Stimulated activated naive CD4-positive, alpha-beta T cell treated with Interleukin-2 at 50 U/mL for 16 hours (primary cell): ENCODE results near the gene SUSD6.

Source experiments
- DNase-seq: peaks from one replicate; lab custom pipeline; 2025; lab: John Stamatoyannopoulos, UW

Gene SUSD6

GRCh38 chr14:69672356-69672755 lies 61.0 kb downstream of the SUSD6 start:
- no peak for DNase-seq

- DNase-seq: no peak
These were observed 61.7 kb downstream of the SUSD6 start for GRCh38 chr14:69673104-69673503.

GRCh38 chr14:69673578-69674305 lies 62.3 kb downstream of the SUSD6 start:
- no peak for DNase-seq

GRCh38 chr14:69674546-69675244 lies 63.3 kb downstream of the SUSD6 start:
- DNase-seq: peak; percentile 21

- DNase-seq: no peak
These were observed 63.8 kb downstream of the SUSD6 start for GRCh38 chr14:69675245-69675583.

- no peak for DNase-seq
These were observed 64.6 kb downstream of the SUSD6 start for GRCh38 chr14:69675877-69676416.

- DNase-seq: no peak
These were observed 65.3 kb downstream of the SUSD6 start for GRCh38 chr14:69676723-69677122.

- DNase-seq: no peak
These were observed 68.9 kb downstream of the SUSD6 start for GRCh38 chr14:69680297-69680696.

- DNase-seq: no peak
These were observed 70.7 kb downstream of the SUSD6 start for GRCh38 chr14:69682136-69682535.

GRCh38 chr14:69682621-69683263 lies 71.3 kb downstream of the SUSD6 start:
- DNase-seq: no peak

GRCh38 chr14:69683971-69684370 lies 72.6 kb downstream of the SUSD6 start:
- no peak for DNase-seq

- DNase-seq: no peak
These were observed 73.2 kb downstream of the SUSD6 start for GRCh38 chr14:69684461-69685217.

GRCh38 chr14:69685218-69685616 lies 73.8 kb downstream of the SUSD6 start:
- DNase-seq: peak; percentile 72

- peak; percentile 46 for DNase-seq
These were observed 74.3 kb downstream of the SUSD6 start for GRCh38 chr14:69685716-69686115.

GRCh38 chr14:69687606-69688298 lies 76.4 kb downstream of the SUSD6 start:
- no peak for DNase-seq

- DNase-seq: no peak
These were observed 76.9 kb downstream of the SUSD6 start for GRCh38 chr14:69688299-69688649.

- no peak for DNase-seq
These were observed 78.6 kb downstream of the SUSD6 start for GRCh38 chr14:69690042-69690441.

GRCh38 chr14:69692594-69692993 lies 81.2 kb downstream of the SUSD6 start:
- no peak for DNase-seq

- DNase-seq: no peak
These were observed 81.7 kb downstream of the SUSD6 start for GRCh38 chr14:69693145-69693544.

GRCh38 chr14:69693801-69694729 lies 82.7 kb downstream of the SUSD6 start:
- DNase-seq: no peak
